NCI-H2171 (cell line): ENCODE data around the gene CUEDC1.

Experiments
- DNase-seq: peaks from one replicate; lab custom pipeline; 2025; lab: John Stamatoyannopoulos, UW

The CUEDC1 gene

DNA sequence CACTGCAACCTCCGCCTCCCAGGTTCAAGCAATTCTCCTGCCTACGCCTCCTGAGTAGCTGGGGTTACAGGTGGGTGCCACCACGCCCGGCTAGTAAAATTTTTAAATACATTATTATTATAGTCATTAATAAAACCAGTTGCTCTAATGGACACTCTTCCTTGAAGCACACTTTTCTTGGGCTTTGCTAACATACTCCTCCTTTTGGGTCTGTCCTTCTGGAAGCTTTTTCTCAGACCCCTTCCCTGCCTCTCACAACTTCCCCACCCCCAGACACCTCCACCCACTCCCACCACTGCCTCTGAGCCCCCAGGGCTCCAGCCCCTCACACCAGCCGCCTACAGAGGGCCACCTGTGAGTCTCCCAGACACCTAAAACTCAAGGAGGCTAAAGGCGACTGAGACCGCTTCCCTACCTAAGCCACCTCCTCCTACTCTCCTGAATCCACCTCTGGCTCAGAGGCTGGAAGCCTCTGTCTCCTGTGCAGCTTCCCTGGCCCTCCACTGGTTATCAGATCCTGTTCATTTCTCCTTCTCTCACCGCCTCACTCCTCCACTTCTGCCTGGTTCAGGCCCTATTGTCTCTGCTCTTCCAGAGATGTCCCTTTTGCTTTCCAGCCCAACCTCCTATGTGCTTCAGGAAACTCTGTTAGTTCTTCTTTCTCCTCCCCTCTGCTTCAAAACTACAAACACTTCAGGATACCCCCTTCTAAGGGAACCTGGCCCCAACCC is 2.1 kb upstream of the CUEDC1 start:
- DNase-seq: no peak

DNA sequence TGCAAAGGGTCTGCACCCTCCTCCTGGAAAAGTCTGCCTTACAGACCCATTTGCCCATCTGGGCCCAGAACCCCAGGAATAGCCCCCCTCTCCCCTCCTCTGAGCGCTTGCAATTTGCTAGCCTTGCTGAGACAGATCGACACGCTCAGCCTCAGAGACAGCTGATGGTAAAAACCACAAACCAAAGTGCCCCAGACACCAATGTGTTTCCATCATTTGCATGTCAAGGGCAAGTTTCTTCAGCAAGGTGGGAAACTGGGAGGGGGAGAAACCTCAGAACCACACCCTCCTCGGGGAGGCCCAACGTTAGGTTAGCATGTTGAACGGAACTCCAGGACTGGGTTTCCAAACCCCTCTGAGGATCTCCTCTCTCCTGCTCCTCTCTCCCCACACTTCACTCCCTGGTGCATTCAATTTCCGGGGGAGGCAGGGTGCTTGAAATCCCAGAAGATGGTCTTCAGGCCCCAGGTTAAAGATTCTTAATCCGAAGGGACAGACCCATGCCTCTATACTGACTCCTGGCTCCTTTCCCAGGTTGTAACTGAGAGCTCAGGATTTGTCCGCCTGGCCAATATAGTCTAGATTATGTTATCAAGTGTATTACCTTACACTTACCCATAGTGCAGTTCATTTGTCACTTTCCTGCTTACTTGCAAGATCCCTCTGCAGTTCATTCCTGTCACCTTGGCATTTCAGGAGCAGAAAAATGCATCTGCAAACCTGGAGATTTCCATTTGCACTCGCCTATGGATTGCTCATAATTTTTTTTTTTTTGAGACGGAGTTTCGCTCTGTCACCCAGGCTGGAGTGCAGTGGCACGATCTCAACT is 1.3 kb upstream of the CUEDC1 start:
- peak; percentile 42 for DNase-seq

DNA sequence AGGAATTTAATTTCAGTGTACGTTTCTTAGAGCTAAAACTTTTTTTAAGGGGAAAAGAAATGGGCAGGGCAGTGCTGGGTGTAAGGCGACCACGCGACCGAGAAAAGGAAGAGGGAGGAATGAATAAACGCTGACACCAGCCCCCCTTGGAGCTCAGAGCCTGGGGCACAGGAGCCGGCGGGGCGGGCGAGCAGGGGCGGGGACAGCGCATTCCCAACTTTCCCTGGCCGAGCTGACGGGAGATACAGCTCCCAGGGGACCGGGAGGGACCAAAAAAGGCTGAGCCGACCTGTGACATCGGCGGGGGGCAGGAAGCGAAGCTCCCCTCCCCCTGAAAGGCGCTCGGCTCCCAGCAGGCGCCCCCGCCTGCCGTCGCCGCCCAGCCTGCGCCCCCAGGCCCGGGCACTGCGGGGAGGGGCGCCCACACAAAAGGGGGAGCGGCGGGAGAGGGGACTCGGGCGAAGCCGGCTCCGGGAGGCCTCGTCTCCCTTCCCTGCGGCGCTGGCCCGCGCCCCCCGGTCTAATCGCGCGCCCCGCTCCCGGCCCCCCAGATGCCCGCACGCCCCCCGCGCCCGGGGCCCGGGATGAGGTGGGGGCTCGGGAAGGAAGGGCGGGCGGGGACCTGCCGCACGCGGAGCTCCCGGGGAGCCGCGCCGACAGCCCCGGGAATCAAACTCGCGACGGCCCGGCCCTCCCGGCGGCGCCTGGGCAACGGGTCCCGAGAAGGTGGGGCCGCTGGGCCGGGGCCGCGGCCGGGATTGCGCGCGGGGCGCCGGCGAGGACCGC is 622 bp downstream of the CUEDC1 start:
- peak; percentile 88 for DNase-seq

DNA sequence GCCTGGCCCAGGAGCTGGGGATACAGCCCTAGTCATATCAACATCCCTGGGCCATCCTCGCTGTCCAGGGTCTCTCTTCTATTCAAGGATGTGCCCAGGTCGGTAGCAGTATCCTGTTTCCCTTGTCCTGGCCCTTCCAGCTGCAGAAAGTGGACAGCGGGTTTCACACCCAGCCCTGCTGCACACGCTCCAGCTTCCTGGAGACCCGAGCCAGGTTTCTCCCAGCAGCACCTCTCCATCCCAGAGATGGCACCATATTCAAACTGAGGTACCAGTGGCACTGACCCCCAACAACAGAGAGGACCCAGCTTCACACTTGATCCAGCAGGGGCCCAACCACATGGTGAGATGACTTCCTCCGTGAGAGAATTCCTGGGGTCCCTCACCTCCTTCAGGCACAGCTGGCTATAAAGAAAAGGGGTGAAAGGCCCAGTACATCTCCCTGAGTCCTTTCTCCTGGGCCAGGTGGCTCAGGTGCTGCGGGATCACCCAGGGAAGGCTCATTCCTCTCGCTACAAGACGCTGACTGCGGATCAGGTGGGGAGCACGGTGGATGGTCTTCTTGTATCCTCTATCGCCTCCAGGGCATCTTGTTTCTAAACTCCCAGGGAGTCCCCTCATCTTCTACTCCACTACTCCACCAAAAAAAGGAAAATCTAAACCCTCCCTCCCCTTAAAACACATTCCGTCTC is 1.4 kb downstream of the CUEDC1 start:
- DNase-seq: no peak

DNA sequence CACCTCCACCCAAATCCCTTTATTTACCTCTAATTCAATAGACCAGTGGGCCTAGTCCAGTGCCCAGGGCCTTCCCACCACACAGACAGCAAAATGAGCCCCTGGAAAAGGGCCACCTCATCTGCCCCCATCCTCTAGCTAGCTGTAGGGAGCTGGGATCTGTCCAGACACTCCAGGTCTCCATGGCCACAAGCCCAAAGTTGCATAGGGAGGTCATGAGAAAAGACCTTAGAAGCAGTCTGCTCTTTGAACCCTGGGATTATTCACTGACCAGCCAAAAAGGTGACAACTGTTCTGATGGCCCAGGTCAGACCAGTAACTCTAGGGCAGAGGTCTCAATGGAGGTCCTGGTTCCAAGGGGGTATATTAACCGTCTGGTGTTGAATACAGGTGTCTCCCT is 2.0 kb downstream of the CUEDC1 start:
- DNase-seq: no peak

DNA sequence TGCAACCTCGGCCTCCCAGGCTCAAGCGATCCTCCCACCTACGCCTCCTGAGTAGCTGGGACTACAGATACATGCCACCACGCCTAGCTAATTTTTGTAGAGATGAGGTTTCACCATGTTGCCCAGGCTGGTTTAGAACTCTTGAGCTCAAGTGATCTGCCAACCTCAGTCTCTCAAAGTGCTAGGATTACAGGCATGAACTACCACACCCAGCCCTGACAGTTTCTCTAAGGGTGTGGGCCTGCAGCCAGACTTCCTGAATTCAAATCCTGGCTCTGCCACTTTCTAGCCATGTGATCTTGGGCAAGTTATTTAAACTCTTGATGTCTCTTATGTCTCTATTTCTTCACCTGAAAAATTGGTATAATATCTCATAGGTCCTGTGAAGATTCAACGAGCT is 5.6 kb downstream of the CUEDC1 start:
- DNase-seq: no peak

DNA sequence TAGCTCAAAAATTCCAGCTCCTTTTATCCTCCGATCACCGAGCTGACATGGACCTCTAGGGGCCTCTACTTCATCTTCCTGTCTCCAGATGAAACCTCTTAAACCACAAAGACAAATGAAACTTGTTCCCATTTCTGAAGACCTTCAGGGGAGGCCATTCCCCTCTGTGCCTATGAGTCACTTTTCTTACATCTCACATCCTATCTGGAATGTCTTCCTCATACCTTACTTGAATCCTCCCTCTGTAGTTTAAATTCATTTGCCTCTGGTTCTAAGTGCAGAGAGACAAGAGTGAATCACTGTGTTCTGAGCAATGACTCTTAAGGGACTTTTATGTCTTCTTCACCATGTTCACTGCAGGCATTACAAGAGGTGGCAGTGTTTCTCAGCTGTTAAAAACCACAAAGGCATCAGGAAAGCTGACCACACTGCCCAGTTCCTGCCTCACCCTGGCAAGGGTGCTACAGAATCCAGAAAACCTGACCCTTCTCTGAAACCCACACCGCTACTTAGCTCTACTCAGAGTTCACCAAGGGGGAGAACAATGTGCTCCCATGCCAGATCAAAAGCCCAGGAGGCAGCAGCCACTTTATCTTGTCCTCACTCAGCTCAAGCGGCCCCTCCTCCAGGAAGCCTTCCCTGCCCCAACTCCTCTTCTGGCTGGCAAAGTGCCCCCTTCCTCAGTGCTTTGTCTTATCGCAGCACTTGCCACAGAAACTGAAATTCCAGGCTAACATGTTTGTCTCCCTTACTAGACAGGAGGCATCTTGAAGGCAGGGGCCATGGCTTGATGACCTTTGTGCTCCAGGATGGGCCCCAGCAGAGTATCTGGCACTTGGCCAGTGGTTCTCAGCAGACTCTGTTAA is 6.4 kb downstream of the CUEDC1 start:
- DNase-seq: no peak

DNA sequence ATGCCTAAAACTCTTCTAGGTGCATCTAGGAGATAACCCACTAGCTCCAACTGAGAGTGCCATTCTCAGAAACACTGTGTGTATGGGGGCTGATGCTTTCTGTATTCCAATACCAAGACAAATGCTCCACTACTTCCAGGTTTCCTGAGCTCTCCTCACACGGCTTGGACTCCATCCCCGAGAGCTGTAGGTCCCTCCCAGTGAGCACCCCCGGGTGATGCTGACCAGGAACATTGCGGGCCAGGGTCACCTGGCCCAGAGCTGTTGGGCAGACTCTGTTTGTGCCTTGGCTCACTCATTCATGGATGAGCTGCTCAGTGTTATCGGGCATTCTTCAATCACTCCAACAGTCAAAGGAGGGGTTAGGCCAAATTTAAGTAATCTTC is 7.0 kb downstream of the CUEDC1 start:
- no peak for DNase-seq

DNA sequence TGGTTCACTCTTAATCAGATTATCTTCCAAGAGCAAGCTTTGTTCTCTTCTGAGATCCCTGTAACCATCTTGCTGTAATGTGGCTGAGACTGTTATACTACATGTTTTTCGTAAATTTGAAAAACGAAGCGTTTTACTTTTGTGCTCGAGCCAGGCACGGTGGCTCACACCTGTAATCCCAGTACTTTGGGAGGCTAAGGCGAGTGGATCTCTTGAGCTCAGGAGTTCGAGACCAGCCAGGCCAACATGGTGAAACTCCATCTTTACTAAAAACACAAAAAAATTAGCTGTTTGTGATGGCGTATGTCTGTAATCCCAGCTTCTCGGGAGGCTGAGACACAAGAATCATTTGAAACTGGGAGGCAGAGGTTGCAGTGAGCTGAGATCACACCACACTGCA is 7.8 kb downstream of the CUEDC1 start:
- no peak for DNase-seq

DNA sequence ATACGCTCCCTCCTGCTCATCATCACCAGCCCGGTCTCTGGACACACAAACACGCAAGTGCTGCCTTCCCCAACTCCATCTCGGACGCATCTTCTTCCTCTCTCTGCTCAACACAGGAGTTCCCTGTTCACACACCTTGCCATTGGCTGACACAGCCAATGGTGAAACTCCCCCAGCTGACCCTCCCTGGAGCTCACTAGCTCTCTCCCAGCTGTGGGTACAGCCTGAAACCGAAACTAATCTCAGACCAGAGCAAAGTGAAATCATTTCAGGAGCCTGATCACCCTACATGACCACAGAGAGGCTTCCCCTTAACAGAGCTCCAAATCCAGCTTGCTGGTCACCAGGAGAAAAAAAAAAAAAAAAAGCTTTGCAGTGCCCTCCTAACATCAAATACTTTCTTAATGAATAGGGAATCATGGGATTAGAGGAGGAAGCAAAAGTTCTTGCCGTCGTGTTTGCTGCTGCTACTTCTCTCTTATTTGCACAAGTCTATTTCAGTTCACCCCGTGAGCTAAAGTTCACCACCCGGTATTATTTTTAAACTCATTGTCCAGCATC is 8.3 kb downstream of the CUEDC1 start:
- no peak for DNase-seq

DNA sequence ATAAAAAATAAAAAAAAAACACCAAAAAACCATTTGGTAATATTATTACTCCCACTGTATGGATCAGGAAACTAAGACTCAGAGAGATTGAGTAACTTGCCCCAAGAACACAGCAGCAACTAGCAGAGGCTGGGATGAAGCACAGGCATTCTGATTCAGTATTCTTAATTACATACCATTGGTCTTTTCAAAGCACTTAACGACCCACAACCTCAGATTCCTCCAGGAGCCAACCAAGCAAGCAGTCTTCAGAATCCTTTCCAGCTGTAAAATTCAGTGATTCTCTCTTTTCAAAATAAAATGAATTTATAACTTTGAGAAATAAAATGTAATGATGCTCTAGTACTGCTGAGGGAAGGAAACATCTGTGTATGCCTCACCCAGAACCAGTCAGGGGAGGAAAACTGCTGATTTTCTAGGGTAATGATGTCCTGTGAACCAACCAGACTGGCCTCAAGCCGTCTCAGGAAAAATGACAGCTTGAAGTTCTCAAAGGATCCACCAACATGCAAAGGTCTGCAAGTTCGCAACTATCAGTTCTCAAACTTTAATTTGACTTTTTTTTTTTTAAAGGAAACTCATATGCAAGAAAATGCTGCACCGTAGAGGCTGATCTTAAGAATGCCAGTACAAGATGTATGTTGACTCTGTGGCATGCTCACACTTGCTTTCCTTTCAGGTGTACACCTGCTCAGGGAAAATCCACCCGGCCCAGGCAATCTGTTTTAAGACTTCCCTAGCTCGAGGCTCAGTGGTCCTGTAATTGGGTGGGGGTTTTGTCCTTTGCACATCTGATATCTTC is 9.0 kb downstream of the CUEDC1 start:
- DNase-seq: peak; percentile 40

DNA sequence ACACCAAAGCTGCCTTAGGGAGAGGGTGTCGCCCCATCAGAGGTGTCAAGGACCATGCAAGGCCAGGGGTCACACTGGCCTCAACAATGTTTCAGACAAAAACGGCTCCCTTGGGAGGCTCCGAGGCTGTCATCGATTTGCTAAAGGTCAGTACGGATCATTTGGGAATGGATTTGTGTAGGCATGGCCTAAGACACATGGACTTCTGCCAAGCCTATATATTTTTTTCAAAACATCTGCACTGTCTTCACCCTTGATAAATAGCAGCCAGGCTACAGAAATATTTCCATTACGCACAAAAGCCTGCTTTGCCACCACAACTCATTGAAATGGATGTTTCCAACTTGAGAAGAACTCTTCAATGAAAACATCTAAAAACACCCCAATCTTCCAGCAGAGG is 10.3 kb downstream of the CUEDC1 start:
- DNase-seq: no peak

DNA sequence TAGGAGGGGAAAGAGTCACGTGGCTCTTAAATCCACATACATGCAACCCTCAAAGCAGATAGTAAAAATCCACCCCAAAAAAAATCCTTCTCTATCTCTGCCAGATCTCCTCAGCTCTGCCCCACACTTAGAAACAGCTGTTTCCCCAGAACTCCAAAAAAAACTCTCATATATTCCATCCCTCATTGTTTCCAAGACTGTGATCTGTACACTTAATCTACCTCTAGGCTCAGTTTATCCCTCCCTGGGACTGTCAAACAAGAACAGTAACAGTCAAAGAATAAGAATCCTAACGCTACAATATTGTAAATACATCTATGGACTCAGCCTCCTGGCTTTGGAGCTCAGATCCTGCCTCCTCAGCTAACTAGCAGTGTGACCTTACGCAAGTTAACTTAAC is 11.6 kb downstream of the CUEDC1 start:
- DNase-seq: no peak

DNA sequence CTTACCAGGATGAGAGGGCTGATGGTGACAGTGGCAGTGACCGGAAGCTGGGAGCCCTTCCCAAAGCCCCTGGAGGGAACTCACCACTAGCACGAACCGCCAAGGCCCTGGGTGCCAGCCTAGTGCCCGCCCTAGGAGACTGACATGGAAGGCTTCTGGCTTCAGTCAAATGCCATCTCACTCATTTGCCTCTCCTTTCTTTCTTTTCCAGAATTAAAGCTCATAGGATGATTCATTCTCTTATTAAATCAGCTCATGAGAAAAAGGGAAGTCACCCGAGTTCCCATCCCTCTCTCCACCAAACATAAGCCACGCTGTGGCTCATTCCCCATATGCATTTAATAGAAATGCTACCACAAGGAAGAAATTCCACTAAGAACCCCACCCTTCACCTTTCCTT is 12.1 kb downstream of the CUEDC1 start:
- no peak for DNase-seq

DNA sequence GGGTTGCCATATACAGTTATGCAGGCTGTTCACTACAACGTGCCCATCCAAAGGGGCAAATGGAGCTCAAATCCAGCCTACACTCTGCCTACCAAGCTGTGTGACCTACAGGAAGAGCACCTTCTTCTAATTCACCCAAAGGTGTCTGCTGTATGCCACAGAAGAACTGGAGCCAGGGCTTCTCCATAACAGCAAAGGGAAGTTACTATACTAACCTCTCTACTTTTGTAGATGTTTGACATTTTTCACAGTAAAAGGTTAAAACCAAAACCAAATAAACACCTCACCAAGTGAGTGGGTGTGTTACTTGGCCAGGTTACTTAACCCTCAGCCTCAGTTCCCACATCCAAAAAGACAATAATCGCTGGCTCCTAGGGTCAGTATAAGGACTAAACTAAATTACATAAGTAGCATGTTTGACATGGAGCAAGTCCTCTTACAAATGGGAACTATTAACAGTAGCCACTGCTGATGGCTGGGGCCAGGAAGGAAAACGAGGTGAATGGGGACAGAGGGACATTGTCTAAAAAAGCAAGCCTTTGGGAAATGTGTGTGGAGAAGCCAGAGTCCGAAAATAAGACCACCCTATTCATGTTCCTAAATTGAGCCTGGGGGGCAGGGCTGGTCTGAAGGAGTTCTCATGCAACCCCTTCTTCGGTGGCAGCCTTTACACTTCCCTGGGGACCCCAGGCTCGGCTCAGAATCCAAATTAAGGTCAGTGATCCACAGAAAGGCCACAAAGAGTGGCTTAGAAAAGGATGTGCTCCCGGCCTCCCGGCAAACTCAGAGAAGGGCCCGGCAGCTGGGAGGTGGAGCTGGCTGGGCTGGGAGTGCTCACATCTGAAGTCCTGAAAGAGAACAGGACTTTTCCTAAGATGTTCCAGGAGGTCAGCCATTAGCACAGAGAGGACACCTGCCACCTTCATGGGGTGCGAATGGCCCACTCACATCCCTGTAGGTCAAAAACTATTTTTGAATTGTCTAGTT is 13.5 kb downstream of the CUEDC1 start:
- DNase-seq: no peak

DNA sequence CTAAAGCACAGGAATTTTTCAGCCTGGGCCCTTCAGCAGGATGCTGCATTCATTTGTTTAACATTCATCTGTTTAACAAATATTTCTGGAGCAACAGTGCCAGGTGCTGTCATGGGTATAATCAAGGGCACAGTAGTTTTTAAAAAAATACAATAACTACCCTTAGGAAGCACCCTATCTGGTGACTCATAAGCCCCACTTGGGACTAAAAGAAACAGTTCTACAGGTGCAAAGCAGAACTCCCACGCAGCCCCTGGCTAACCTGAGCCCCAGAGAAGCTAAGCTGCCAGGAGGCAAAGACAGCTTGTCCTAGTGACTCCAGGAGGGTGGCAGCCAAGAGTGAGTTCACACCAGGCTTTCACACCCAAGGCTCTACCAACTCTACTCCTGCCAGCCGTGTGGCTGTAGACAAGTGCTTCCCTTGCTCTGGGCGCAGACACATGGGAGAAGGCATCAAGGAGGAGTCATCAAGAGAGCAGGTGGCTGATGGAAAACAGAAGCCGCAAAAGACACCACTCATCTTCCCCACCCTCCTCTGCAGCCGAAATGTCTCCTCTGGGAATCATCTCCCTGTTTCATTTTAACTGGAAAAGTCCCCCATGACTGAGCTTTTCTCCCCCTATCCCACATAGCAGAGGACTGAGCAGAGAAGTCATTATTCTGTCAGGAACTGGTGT is 14.4 kb downstream of the CUEDC1 start:
- DNase-seq: peak; percentile 87

DNA sequence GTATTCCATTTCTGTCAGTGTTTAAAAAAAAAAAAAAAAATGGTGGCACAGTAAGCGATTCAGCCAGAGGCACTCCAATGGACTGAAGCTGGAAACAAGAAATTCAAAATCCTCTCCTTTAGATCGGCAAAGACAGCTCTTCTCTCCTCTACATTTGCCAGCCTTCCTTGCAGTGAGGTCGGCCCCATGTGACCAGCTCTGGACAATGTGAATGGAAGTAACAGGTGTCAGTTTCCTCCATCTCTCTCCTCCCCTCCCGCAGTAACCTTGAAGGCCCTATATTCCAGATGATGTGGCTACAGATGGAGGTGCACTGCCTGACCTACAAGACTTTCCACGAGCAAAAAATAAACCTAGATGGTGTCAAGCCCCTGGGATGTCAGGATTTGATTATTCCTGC is 15.0 kb downstream of the CUEDC1 start:
- no peak for DNase-seq

DNA sequence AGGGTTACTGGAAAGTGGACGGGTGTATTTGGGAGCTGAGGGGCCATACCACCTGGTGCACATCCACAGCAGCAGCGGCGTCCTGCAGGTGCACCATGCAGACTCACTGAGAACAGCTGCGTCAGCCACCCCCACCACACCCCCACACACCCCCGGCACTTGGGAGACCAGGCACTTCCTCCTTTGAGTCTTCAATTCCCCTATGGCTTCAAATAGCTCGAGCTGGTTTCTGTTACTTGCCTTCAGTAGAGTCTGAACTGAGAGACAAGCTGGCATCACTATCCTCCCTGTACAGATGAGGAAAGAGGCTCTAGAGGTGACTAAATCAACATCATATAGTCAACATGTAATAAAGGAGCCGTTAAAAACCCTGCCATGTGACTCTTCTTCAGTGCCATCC is 15.4 kb downstream of the CUEDC1 start:
- peak; percentile 92 for DNase-seq
